HG03457 (cell line): ENCODE measurements around the gene FNDC3B.

ENCODE experiments used
- ATAC-seq: cut with Tn5 transposase; IDR thresholded peaks from one replicate; pipeline ENCODE4 v1.9.1; 2021; ENCODE audit warnings: moderate number of reproducible peaks; ENCODE audit not compliant: unreplicated experiment

The FNDC3B gene

GRCh38 chr3:172300862-172301261 is 261.5 kb downstream of the FNDC3B start:
- ATAC-seq: no peak

DNA sequence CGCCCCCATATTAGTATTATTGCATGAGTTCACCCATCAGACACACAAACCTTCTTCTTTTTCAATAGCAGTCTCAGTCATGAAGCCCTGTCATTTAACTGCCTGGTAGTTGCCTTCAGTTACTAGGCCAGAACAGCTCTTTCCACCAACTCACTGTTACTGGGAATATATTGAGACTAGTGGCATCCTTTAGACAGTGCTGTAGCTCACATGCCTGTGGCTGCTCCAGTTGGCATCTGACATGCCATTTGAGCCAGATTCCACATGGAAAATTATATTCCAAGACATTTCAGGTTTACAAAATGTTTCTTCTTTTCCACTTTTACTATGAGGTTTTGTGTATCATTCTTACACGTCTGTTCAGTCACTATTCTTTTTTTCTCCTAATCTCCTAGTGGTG is 262.8 kb downstream of the FNDC3B start:
- no peak for ATAC-seq

GRCh38 chr3:172303181-172303580 is 263.8 kb downstream of the FNDC3B start:
- no peak for ATAC-seq

- no peak for ATAC-seq
Observed at GRCh38 chr3:172303941-172304558, 264.7 kb downstream of the FNDC3B start.

DNA sequence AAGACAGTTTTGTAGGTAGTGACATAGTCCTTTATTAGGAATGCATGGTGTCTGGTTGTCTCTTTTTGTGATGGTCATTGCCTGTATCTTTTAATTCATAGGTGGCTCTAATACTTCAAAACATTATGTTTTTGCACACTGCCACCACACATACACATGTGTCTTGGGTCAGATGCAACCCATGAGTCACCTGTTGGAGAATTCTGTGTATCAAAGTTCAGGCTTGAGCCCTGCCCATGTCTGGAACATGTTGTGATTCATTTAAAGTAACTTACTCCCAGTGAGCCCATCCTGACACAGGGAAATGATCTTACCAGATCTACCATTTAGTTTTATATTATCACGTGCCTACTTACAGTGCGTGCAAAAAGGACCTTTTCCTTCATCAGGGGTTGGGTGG is 266.2 kb downstream of the FNDC3B start:
- no peak for ATAC-seq

DNA sequence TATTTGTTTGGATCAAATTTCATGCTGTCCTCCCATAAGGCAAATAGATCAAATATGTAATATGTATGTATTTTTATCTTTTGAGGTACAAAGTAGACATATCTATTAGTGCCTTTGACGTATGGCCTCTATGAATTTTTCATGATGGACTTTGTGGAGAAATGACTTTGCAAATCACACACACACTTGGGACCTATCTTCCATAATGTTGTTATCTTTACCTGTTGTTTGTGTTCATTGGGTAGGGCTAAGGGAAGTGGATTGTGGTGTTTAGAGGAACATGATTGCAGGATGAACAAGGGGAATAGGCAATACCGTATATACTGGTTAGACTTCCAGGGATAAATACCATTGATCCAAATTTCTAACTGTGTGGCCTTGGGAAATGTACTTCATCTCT is 266.6 kb downstream of the FNDC3B start:
- ATAC-seq: no peak

DNA sequence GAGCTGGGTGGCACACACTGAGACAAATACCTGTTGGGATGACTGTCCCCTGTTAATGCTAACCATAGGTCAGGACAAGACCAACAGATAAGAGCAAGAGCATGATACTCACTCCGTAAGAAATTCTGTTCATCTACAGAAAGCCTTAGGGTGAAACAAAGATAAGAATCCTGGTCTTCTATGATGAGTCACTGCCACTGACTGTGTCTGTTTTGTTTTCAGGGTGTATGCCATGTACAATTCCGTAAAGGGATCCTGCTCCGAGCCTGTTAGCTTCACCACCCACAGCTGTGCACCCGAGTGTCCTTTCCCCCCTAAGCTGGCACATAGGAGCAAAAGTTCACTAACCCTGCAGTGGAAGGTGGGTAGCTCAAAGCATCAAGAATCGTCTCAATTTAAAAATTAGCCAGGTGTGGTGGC is 267.8 kb downstream of the FNDC3B start:
- no peak for ATAC-seq

- no peak for ATAC-seq
Observed at GRCh38 chr3:172309059-172309458, 269.7 kb downstream of the FNDC3B start.

- no peak for ATAC-seq
Observed at GRCh38 chr3:172309741-172310427, 270.5 kb downstream of the FNDC3B start.

- no peak for ATAC-seq
Observed at GRCh38 chr3:172310428-172310760, 271.0 kb downstream of the FNDC3B start.

DNA sequence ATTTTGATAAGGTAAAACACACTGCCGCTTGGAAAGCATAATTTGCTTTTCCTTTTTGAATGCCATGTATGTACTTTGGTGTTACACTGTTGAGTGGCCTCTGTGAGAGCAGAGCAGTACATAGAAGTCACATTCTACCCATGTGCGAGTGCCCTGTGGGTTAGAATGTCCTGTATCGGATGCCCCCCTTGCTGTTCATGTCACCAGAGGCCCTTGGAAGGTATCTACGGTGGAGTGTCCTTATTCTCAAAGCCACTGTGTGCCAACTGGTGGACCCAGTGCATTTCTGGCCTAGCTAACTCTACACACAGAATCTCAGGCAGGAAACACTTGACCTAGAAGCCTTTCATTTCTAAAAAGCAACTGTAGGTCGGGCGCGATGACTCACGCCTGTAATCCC is 271.8 kb downstream of the FNDC3B start:
- no peak for ATAC-seq

DNA sequence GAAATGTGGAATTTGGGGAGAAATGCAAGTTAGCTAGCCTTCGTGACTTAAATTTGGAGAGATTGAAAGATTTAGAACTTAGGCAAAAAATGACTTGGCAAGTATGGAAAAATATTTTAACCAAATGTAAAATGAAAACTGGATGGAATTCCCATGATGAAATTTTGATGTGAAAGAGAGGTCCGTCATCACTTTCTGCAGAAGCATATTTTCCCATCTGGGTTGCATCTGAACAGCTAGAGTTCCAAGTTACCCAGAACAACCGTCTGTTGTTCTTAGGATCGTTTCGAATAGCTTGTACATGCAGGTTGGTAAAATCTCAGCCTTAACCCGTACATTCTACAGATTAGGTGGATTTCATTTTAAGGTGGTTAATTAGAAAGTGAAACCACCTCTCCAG is 272.6 kb downstream of the FNDC3B start:
- ATAC-seq: no peak

DNA sequence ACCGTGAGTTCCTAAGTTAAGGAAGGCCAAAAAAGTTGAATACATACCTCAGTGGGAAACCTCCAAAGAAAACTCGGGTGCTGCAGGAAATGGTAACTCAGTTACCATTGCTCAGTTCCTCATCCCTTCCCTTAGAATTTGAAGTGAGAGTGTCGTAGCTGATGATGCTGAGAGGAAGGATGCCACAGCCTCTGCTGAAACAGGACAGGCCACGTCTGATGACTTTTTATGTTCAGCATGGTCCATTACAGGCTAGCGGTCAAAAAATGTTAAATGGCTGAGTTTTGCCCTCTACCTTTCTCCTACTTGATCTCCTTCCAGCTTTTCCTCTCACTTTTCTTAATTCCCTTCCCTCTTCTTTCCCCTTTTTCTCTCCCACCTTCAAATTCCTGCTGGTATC is 273.3 kb downstream of the FNDC3B start:
- no peak for ATAC-seq

- no peak for ATAC-seq
Observed at GRCh38 chr3:172313671-172314070, 274.3 kb downstream of the FNDC3B start.

DNA sequence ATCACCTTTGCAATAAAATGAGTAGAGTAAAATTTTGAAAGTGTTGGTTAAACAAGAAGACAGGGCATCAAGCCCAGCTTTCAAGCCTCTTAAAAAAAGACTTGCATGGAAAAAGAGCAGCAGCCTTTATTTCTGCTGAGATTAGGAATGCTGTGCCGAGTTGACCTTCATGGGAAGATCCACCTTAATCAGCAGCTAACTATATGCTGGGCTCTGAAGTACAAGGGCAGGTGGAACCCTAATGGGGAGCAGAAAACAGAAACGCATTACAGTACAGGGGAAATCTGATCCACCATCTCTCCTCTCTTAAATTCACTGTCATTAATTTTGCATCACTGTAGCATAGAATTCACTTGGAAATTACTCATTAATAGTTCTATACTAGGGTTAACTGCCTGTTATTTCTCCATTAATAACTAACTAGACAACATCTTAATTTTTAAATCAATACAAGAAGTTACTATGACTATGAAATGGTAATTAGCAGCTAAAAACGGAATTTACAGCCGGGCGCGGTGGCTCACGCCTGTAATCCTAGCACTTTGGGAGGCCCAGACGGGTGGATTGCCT is 275.3 kb downstream of the FNDC3B start:
- ATAC-seq: no peak

GRCh38 chr3:172315401-172316091 is 276.2 kb downstream of the FNDC3B start:
- no peak for ATAC-seq

GRCh38 chr3:172316758-172317157 is 277.4 kb downstream of the FNDC3B start:
- ATAC-seq: no peak

DNA sequence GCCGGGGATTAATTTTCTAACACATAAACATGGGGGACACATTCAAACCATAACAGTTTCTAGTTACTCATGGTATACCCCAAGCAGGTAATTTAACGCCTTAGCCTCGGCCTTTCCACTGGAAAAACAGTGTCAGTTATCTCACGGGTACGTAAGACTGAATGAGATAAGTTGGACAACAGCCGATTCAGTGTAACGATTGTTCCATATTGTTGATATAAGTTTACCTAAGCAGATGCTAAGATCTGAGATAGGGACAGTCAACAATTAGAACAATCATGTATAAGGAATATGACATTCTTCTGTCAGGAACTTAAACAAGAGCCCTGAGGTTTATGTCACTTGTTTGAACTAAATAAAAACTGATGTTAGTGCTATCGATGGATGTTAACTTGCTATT is 278.1 kb downstream of the FNDC3B start:
- no peak for ATAC-seq

DNA sequence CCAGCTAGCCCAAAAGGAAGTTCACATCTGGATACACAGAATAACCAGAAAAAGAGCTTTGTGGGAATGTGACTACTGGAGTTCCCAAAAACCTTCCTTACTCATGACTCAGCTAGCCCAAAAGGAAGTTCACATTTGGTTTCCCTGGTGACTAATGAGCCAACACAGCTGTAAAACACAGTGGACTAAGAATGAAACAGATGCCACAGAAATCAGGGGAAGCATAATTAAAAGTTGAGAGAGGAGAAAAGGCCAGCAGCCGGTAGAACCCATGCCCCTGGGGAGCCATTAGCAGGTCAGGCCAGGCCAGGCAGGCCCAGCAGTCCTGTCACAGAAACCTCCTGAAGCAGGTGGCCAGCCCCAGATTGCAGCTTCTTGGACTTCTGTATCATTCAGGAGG is 278.6 kb downstream of the FNDC3B start:
- no peak for ATAC-seq

DNA sequence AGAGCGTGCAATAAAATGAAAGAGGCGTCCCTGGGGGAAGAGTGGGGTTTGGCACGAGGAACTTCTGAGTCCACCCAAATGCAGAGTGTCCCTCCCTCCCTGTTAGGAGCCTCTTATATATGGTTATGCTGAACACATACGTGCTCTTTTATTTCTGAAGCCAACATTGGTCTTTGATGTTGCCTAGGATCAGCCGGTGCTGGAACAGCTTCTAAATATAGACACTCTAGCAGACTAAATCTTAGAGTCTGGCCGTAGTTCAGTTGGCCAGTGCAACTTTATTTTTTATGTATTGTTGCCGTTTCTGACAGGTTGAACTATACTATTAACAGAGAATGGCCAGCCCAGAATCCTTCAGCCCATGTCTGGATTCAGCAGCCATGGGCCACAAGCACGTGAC is 280.2 kb downstream of the FNDC3B start:
- no peak for ATAC-seq

DNA sequence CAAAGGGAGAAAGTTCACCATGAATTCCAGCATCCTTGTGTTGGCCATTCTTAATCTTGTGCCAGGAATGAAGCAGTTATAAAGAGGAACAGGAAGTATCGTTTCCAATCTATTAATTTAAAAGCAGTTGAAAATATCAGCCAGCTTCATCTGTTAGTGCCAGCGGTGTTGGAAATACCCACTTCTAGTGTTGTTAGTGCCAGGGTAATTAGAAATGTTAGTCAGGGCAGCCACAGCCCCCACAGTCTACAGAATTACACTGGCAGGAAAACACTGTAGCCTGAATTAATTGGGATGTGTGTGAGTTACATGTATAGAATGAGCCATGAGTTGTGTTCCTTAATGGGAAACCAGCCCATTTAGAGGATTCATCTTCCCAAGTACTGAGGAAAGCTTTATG is 281.1 kb downstream of the FNDC3B start:
- ATAC-seq: no peak

- no peak for ATAC-seq
Observed at GRCh38 chr3:172321035-172321434, 281.7 kb downstream of the FNDC3B start.
